ENCODE results near the gene HS2ST1.
A peak's percentile ranks its signal among the peaks of the same experiment; 100 is the strongest.

Gene HS2ST1

DNA sequence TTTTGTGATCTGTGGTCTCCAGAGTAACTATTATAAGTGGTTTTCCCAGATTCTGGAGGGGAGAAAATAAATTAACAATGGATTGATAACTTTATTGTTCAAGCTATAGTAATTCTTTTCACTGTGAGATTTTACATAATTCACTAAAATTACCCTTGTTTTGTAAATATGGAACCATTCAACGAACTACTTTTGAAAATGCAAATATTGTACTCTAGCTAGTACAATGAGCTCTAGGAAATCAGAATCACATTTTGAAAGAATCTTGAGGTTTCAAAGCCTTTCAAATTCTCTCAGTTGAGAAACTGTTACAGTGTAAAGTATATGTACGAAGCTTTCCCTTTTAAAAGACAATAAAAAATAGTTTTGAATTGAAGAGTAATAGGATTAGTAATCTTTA, 119.9 kb downstream of the HS2ST1 start:
- TF ChIP-seq POLR2A (IDR thresholded peaks at IDR 0.05; ENCODE audit: low read depth, low read length) = no peak
- DNase-seq (ENCODE audit: insufficient read length, low spot score) = no peak
- FAIRE-seq = no peak

DNA sequence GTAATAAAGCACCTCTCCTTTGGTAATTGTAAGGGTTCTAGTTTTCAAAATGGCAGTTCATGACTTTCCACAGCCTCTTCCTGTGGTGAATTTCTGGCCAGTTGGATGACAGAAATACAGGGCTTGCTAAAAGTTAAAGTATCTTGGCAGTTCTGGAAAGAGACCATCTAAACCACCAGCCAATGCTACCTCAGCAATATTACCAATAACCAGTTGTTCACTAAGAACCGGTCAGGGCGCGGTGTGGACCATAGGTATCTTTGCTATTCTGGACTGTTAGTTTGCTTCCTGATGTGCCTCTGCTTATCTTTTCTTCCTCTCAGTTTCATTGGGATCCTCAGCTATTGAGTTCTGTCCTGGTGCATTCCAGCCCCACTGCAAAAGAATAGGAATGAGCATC, 124.7 kb downstream of the HS2ST1 start:
- FAIRE-seq = no peak

GRCh38 chr1:87042111-87042811, 127.8 kb downstream of the HS2ST1 start:
- FAIRE-seq (no peak), DNase-seq (ENCODE audit: insufficient read length, low spot score) (no peak)

More for the DNA sequence above, 124.7 kb downstream of the HS2ST1 start:
- no peak for DNase-seq (ENCODE audit: insufficient read length, low spot score)
- TF ChIP-seq POLR2A (IDR thresholded peaks at IDR 0.05; ENCODE audit: low read depth, low read length) = no peak

GRCh38 chr1:87044424-87044823, 130.0 kb downstream of the HS2ST1 start:
- TF ChIP-seq POLR2A (IDR thresholded peaks at IDR 0.05; ENCODE audit: low read depth, low read length) = no peak
- DNase-seq (ENCODE audit: insufficient read length, low spot score) (no peak), FAIRE-seq (no peak)

More at GRCh38 chr1:87042111-87042811, 127.8 kb downstream of the HS2ST1 start:
- no peak for TF ChIP-seq POLR2A (IDR thresholded peaks at IDR 0.05; ENCODE audit: low read depth, low read length)

DNA sequence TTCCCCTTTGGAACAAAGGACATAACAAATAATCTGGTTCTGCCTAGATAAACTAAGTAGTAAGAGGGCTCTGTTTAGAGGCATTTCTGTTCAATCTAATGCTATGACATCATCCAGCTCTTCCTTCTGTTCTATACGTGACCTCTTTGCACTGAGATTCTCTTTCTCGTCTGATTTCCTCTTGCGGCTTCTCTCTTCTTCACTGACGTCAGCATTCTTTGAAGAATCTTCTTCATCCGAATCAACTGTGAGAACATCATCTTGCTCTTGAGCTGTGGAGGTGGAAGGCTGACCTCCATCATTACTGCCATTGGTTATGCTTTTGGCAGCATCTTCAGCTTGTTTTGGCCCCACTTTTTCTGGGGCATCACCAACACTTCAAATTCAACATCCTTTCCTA, 130.4 kb downstream of the HS2ST1 start:
- FAIRE-seq (peak; percentile 84), DNase-seq (ENCODE audit: insufficient read length, low spot score) (no peak)
- no peak for TF ChIP-seq POLR2A (IDR thresholded peaks at IDR 0.05; ENCODE audit: low read depth, low read length)

DNA sequence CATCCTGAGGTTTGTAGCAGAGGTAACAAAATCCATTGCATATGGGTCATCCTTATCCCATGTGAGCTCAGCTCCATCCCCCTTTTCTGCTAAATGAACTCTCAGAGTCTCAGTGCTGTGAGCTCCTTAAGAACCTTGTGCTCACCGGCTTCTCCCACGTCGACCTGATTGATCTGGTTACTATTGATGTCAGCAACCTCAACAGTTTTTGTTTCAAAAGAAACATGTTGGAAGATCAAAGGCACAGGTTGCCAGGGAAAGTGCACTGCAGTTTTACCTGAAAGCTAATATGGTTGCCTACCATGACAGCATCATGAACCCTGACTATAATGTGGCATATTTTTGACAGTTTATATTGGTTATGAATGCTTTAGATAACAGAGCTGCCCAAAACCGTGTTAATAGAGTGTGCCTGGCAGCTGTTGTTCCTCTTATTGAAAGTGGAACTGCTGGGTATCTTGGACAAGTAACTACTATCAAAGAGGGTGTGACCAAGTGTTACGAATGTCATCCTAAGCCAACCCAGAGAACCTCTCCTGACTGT, 131.4 kb downstream of the HS2ST1 start:
- DNase-seq (ENCODE audit: insufficient read length, low spot score) = no peak
- TF ChIP-seq POLR2A (IDR thresholded peaks at IDR 0.05; ENCODE audit: low read depth, low read length) = no peak
- FAIRE-seq = peak; percentile 27

- DNase-seq (ENCODE audit: insufficient read length, low spot score) (no peak), FAIRE-seq (no peak)
- no peak for TF ChIP-seq POLR2A (IDR thresholded peaks at IDR 0.05; ENCODE audit: low read depth, low read length)
Measured at GRCh38 chr1:87046951-87047350, 132.5 kb downstream of the HS2ST1 start.

DNA sequence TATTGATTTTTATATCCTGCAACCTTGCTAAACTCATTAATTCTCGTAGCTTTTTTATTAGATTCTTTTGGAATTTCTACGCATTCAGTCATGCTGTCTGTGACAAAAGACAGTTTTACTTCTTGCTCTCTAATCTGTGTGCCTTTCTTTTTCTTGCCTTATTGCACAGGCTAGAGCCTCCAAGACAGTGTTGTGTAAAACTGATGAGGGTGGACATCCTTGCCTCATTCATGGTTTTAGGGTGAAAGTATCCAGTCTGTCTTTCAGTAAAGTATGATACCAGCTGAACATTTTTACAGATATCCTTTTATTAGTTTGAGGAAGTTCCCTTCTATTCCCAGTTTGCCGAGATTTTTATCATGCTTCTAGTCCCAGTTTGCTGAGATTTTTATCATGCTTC, 133.8 kb downstream of the HS2ST1 start:
- FAIRE-seq = peak; percentile 33
- DNase-seq (ENCODE audit: insufficient read length, low spot score) = no peak
- no peak for TF ChIP-seq POLR2A (IDR thresholded peaks at IDR 0.05; ENCODE audit: low read depth, low read length)

GRCh38 chr1:87051965-87052364, 137.5 kb downstream of the HS2ST1 start:
- DNase-seq (ENCODE audit: insufficient read length, low spot score) = no peak
- no peak for FAIRE-seq
- TF ChIP-seq POLR2A (IDR thresholded peaks at IDR 0.05; ENCODE audit: low read depth, low read length) = no peak

GRCh38 chr1:87052400-87052799, 138.0 kb downstream of the HS2ST1 start:
- DNase-seq (ENCODE audit: insufficient read length, low spot score) = no peak
- no peak for TF ChIP-seq POLR2A (IDR thresholded peaks at IDR 0.05; ENCODE audit: low read depth, low read length)
- no peak for FAIRE-seq

GRCh38 chr1:87052961-87053360, 138.5 kb downstream of the HS2ST1 start:
- no peak for DNase-seq (ENCODE audit: insufficient read length, low spot score)
- FAIRE-seq = peak; percentile 38
- TF ChIP-seq POLR2A (IDR thresholded peaks at IDR 0.05; ENCODE audit: low read depth, low read length) = no peak

- TF ChIP-seq POLR2A (IDR thresholded peaks at IDR 0.05; ENCODE audit: low read depth, low read length) = no peak
- no peak for DNase-seq (ENCODE audit: insufficient read length, low spot score)
- no peak for FAIRE-seq
Measured at GRCh38 chr1:87053446-87053845, 139.0 kb downstream of the HS2ST1 start.

DNA sequence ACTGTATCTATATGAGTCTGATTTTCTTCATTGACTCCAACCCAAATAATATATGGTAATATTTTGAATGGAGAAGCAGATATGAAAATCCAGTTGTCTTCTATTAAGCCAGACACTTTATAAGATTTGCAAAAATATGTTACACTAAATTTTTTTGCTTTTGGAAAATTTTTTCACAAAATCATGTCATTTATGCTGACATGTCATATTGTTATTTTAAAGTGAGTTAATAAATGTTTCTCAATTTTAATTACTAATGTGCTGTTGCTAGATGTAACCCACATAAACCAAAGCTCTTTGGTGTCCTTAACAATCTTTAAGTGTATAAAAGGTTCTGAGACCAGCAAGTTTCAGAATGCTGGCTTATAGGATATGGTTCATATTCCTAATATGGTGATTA, 142.5 kb downstream of the HS2ST1 start:
- TF ChIP-seq POLR2A (IDR thresholded peaks at IDR 0.05; ENCODE audit: low read depth, low read length) = no peak
- no peak for FAIRE-seq
- no peak for DNase-seq (ENCODE audit: insufficient read length, low spot score)

DNA sequence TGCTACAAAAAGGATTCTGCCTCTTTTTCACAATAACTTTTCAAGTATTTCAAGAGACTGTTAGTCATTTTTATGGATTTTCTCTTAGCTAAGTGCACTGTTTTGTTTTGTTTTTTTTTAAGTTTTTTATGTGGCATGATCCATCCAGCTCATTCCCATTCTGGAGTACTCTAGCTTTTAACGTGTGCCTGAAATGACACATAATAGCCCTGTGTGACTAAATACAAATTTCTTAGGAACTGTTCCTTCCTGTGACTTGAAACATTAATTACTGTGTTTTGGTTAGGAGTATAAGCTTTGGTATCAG, 143.9 kb downstream of the HS2ST1 start:
- FAIRE-seq = no peak
- DNase-seq (ENCODE audit: insufficient read length, low spot score) = no peak
- TF ChIP-seq POLR2A (IDR thresholded peaks at IDR 0.05; ENCODE audit: low read depth, low read length) = no peak

- no peak for TF ChIP-seq POLR2A (IDR thresholded peaks at IDR 0.05; ENCODE audit: low read depth, low read length)
- DNase-seq (ENCODE audit: insufficient read length, low spot score) = no peak
- peak; percentile 58 for FAIRE-seq
Measured at GRCh38 chr1:87061742-87062156, 147.3 kb downstream of the HS2ST1 start.
